LNCaP clone FGC (cell line): ENCODE data around the gene PDC.
"Not testable (repeated sequence)": the region's sequence is repeated elsewhere in the genome, so short reads cannot be mapped to it uniquely, and the experiment has no call there.

Experiments
- DNase-seq: peaks from one replicate; pipeline ENCODE4 v3.0.0-alpha.2; 2011; ENCODE audit warnings: low read depth
- H3K4me3 ChIP-seq: 2 replicates; pipeline ENCODE4 v1.5.1; 2011; ENCODE audit warnings: mild to moderate bottlenecking, low read depth, low read length, control low read depth
- CTCF ChIP-seq: IDR thresholded peaks from 2 replicates; pipeline ENCODE4 v1.5.1; 2012; ENCODE audit warnings: mild to moderate bottlenecking; ENCODE audit not compliant: control insufficient read depth, insufficient read depth; ENCODE audit errors: extremely low read depth

The PDC gene

GRCh38 chr1:186409091-186409490 lies 51.8 kb downstream of the PDC start:
- TF ChIP-seq CTCF: no peak
- H3K4me3 ChIP-seq: no peak overlapping the region
- no peak for DNase-seq

GRCh38 chr1:186404454-186405051 lies 56.4 kb downstream of the PDC start:
- no peak overlapping the region for H3K4me3 ChIP-seq
- peak; percentile 73 for TF ChIP-seq CTCF
- DNase-seq: peak; percentile 47

- no peak for TF ChIP-seq CTCF
- H3K4me3 ChIP-seq: no peak overlapping the region
- DNase-seq: no peak
Measured at GRCh38 chr1:186403632-186404031, 57.3 kb downstream of the PDC start.

- not testable (repeated sequence) for H3K4me3 ChIP-seq, DNase-seq
Measured at GRCh38 chr1:186401446-186401845, 59.5 kb downstream of the PDC start.
